NAMALWA (cell line): ENCODE data around the gene DEGS2.

ENCODE experiments used
- DNase-seq: peaks from one replicate; pipeline ENCODE4 v3.0.0-alpha.2; 2015; ENCODE audit warnings: low spot score

DEGS2 gene

DNA sequence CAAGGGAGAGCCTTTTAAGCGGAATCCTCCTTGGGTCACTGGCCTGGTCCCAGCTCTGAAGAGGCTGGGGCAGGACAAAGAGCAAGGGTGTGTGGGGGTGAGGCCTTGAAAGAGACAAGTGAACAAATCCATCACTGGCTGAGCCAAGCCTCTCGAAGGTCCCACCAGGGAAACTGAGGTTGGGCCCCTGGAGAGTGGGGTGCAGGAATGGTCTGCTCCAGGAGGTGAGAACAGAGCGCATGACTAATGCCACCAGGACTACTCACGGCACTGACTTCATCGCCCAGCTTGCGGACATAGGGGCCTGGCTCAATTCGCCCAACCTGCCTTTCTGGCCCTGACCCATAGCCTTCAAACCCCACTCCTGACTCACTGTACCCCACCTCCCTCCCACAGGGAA lies 19.2 kb upstream of the DEGS2 start:
- DNase-seq = no peak

DNA sequence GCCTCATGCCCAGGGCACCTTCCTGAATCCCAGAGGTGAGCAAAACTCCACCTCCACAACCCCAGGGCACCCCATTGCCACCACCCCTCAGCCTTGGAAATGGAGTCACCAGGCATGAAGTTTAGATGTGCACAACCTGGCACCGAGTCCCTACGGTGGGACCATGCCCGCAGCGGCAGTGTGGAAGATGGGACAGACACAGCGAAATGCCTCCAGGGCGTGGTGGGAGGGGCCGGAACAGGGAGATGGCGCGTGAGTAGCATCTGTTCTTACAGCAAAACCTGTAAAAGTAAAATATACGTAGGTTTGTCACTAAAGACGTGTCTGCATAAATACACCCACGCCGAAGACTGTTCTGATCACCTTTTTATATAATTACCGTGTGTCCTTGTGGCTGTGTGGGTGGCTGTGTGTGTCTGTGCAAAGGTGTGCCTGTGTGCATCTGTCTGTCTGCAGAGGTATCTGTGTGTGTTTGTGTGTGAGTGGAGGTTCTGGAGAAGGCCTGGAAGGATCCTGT lies 17.4 kb upstream of the DEGS2 start:
- no peak for DNase-seq

GRCh38 chr14:100173353-100173752 lies 13.9 kb upstream of the DEGS2 start:
- DNase-seq = no peak

DNA sequence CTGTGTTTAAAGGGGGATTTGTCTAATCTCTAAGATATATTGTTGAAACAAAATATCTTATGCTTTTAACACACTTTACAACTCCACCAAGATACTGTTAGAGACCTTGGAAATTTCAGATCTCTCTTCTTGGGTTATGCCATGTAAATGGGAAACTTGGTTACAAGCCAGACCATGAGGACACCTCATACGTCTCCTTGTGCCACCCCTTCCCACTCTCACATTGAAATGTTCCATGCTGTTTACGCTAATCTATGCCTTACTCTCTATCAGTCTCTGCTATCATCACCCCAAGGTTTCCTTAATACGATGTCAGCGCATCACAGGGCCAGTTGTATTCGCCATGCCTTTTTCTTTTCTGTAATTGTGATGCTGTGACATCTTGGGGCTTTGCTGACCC lies 13.4 kb upstream of the DEGS2 start:
- DNase-seq = no peak

GRCh38 chr14:100170880-100171279 lies 11.4 kb upstream of the DEGS2 start:
- DNase-seq = no peak

DNA sequence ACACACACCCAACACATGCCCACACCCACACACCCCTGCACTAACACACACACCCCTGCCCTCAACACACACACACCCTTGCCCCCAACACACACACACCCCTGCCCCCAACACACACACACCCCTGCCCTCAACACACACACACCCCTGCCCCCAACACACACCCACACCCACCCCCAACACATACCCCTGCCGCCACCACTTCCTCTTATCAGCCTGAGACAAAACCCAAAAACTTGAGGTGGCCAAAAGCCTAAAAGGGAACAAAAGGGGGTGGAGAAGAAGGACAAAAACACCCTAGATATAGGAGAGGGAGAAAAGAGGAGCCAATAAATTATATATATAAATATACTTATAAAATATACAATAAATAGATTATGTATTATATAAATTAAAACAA lies 9.1 kb upstream of the DEGS2 start:
- DNase-seq = no peak

GRCh38 chr14:100165831-100166440 lies 6.5 kb upstream of the DEGS2 start:
- no peak for DNase-seq

GRCh38 chr14:100165376-100165775 lies 5.9 kb upstream of the DEGS2 start:
- no peak for DNase-seq

DNA sequence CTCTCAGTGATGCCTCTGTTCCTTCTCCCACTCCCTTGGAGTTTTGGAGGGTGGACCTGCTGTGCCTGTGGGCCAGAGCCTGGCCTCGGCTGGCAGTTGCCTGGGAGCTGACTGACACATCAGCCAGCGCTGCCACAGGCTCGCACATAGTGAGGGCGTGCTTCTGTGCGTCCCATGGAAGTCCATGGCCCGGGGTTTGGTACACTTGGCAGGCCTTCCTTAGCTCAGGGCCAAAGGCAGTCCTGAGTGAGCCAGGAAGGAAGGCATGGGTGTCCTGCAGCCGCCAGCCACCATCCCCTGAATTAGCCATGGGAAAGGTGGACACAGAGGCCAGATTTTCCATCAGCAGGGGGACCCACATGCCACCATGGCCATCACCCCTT lies 1.1 kb upstream of the DEGS2 start:
- DNase-seq = no peak

DNA sequence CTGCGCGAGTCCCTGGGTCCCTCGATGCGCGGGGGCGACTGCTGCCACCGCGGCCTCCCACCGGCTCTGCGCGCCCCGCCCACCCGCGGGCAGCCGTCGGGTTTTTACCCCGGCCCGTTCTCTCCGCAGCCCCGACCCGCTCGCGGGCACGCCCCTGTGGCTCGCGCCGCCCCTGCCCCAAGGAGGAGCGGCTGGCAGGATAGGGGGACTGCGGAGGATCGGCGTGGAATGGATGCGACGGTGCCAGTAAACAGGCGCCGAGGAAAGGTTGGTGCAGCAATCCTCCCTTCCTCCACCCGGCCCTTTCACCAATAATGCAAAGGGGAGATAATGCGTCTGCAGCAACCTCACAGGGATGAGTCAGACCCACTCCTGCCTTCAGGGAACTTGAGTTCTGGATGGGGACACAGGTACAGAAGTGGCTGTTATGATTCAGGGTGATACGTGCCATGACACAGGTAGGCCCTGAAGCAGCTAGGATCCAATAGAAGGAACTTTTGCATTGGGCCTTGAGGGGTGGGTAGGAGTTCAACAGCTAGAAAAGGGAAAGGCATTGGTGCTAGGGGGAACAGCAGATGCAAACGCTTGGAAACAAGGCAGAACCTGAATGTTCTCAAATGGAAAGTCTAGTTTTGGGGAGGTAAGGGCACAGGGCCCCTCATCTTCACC lies 554 bp upstream of the DEGS2 start:
- no peak for DNase-seq

DNA sequence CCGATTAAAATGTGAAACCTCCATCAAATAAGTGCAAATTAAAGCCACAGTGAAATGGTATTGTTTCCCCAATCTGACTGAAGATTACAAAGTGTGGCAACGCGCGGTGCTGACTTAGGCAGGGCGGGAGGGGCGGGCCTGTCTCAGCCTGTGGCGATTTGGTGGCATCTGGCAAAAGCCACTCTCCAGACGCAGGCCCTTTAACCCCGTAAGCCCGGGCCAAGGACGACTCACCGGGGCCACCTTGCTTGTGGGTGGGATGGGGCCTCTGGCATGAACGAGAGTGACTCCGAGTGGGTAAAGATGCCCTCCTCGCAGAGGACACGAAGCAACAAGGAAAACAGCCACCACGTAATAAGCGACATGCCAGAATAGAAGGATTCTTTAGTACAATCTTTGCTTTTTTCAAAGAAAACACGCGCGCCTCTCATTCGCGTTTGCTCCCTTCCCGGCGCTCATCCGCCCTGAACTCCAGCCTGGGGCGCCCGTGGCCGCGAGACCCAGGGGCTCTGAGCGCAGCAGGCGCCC lies 815 bp downstream of the DEGS2 start:
- DNase-seq = no peak

DNA sequence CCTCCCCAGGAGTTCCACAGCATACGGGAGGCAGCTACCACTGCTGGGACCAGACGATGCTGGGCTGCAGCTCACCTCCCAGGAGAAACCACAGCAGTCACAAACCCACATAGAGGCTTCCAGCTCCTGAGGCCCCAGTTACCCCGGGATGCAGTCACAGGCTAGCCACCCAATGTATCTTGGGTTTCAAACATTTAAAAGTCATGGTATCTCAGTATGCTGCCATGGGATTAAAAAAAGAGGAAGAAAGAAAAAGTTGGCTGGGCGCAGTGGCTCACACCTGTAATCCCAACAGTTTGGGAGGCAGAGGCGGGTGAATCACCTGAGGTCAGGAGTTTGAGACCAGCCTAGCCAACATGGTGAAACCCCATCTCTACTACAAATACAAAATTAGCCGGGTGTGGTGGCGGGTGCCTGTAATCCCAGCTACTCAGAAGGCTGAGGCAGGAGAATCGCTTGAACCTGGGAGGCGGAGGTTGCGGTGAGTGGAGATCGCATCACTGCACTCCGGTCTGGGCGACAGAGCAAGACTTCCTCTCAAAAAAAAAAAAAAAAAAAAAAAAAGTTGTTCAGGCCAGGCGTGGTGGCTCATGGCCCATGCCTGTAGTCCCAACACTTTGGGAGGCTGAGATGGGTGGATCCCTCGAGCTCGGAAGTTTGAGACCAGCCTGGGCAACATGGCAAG lies 1.8 kb downstream of the DEGS2 start:
- DNase-seq = peak; percentile 31

- no peak for DNase-seq
These were observed 2.7 kb downstream of the DEGS2 start for GRCh38 chr14:100156776-100157175.

- DNase-seq = no peak
These were observed 3.5 kb downstream of the DEGS2 start for GRCh38 chr14:100155756-100156616.

GRCh38 chr14:100155049-100155621 lies 4.3 kb downstream of the DEGS2 start:
- peak; percentile 59 for DNase-seq

GRCh38 chr14:100153560-100153959 lies 5.9 kb downstream of the DEGS2 start:
- DNase-seq = no peak

GRCh38 chr14:100152091-100152490 lies 7.4 kb downstream of the DEGS2 start:
- no peak for DNase-seq

- DNase-seq = no peak
These were observed 8.4 kb downstream of the DEGS2 start for GRCh38 chr14:100150932-100151587.

GRCh38 chr14:100149851-100150611 lies 9.4 kb downstream of the DEGS2 start:
- no peak for DNase-seq
